ENCODE results near the gene IFIT2. TPM values are rescaled to one million over a fixed set of nuclear protein-coding genes. Genes with fewer than 3 reads are reported as not detected.
"Not testable (repeated sequence)": the region's sequence is repeated elsewhere in the genome, so short reads cannot be mapped to it uniquely, and the experiment has no call there.

IFIT2 gene, protein sequence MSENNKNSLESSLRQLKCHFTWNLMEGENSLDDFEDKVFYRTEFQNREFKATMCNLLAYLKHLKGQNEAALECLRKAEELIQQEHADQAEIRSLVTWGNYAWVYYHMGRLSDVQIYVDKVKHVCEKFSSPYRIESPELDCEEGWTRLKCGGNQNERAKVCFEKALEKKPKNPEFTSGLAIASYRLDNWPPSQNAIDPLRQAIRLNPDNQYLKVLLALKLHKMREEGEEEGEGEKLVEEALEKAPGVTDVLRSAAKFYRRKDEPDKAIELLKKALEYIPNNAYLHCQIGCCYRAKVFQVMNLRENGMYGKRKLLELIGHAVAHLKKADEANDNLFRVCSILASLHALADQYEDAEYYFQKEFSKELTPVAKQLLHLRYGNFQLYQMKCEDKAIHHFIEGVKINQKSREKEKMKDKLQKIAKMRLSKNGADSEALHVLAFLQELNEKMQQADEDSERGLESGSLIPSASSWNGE
- 19.9 TPM for total RNA-seq

DNA sequence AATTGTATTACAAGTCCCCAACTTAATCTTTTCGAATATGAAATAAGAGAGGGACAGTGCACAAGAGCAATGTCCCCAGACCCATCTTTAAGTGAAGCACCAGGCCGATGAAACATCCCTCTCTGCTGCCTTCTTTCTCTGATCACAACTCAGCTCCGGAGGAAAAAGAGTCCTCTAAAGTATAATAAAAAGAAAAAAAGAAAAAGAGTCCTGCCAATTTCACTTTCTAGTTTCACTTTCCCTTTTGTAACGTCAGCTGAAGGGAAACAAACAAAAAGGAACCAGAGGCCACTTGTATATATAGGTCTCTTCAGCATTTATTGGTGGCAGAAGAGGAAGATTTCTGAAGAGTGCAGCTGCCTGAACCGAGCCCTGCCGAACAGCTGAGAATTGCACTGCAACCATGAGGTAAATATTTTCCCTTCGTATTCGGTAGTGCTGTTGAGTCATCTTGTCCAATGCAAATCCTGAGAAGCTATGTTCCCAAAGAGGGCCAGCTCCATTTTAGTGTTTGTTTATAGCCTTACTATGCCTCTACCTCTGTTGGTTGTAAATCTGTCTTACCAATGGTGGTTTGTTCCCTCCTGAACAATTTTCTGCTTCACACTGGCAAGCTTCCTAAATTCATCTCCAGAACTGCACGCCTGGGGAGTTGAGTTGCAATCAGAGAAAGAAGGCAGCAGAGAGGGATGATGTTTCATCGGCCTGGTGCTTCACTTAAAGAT, at the start of gene IFIT2:
TSS of gene IFIT2 (plus strand) at position 326 of the 725 bp plus-strand sequence. CDS start at position 404, 78 bp downstream.
- peak; percentile 82 for ATAC-seq
- intact Hi-C loops (cut with DNase I): no loop called here
- no peak for DNase-seq (ENCODE audit: low spot score)

DNA sequence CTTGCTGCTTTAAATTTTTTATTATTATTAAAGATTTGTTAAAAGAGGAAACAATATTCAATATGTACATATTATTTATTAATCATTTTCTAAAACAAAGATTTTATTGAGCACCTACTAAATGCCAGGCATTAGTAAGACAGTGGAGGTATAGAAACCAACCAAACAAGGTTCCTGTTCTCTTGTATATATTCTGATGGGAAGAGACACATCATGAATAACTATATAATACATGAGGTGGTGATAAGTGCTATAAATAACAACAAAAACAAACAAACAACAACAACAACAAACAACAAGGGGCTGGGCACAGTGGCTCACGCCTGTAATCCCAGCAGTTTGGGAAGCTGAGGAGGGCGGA, 49.6 kb upstream of the IFIT2 start:
- DNase-seq (ENCODE audit: low spot score): no peak
- intact Hi-C loops (cut with DNase I): no loop called here
- ATAC-seq: no peak

DNA sequence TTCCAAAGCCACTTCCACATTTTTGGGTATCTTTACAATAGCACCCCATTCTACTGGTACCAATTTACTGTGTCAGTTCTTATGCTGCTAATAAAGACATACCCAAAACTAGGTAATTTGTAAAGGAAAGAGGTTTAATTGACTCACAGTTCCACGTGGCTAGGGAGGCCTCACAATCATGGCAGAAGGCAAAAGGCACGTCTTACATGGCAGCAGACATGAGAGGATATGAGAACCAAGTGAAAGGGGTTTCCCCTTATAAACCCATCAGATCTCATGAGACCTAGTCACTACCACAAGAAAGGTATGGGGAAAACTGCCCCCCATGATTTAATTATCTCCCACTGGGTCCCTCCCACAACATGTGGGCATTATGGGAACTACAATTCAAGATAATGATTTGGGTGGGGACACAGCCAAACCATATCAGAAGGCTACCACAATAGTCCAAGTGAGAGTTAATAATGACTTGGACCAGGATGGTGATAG, 46.7 kb upstream of the IFIT2 start:
- not testable (repeated sequence) for DNase-seq (ENCODE audit: low spot score)

DNA sequence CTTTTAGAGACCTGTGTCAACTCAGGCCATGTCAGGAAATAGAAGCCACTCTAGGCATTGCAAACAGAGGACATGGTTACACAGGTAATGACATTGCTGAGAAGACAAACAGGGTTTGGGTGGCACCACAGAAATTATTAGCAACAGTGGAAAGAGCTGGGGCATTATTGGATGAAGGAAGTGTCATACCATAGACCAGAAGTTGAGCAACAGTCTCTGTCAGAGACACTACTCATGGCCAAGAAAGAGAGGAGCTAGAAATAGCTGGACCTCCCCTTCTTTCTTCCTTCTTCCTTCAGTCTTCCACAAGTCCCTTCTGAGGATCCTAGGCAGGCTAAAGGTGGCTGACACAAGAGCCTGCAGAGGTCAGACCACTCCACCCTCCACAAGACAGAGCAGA, 46.1 kb upstream of the IFIT2 start:
- intact Hi-C loops (cut with DNase I): no loop called here
- ATAC-seq: no peak
- no peak for DNase-seq (ENCODE audit: low spot score)

More for the DNA sequence above, 46.7 kb upstream of the IFIT2 start:
- intact Hi-C loops (cut with DNase I); ATAC-seq: not testable (repeated sequence)

DNA sequence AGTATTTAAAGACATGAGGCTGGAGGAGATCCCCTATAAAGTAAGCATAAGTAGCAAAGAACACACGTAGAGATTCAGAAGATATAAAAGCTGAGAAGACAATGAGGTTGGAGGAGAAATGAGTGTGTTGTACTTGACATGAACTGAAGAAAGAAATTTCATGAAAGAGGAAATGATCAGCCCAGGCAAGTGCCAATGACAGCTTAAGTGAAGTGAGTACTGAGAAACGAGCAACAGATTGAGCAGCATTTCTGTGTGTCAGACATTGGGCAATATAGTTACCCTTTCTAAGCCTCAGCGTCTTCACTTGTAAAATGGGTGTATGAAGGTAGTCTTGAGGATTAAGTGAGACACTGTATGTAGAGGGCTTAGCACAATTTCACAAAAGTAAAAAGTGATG, 45.5 kb upstream of the IFIT2 start:
- intact Hi-C loops (cut with DNase I): no loop called here
- DNase-seq (ENCODE audit: low spot score) (no peak), ATAC-seq (no peak)

DNA sequence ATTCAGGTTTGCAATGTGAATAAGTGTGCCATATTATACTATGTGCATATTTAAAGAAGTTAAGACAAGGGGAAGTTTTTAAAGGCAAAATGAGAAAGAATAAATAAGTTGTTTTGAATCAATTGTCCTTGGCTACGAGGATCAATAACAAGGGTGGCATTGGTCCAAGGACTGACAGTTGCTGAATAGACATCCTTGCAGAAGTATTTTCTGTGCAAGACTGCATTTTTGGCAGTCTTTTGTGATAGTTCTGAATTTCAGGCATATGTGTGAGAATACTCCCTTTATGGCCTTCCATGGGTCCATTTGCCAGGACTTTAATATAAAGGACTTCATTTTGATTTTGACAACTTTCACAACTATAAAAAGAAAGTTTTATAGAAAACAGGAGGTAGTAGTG, 44.9 kb upstream of the IFIT2 start:
- intact Hi-C loops (cut with DNase I): no loop called here

DNA sequence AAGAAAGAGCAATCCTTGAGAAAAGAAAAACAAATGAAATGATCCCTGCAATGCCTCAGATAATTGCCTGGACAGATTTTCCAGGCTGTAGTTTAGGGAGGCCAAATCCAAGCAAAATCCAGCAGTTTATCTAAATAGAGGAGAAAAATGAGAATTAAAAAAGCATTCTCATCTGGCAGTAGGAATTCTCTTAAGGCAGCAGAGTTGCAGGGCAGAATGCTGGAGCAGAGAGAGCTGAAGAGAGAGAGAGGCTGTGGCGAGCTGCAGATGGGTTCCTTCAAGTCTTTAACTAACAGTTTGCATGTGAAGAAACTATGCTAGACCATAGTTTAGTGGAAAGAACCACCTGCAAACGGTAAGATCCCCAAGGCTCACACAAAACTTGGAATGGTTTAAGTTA, 44.3 kb upstream of the IFIT2 start:
- ATAC-seq (no peak), DNase-seq (ENCODE audit: low spot score) (no peak)
- intact Hi-C loops (cut with DNase I): no loop called here

More for the DNA sequence above, 44.9 kb upstream of the IFIT2 start:
- ATAC-seq (no peak), DNase-seq (ENCODE audit: low spot score) (no peak)

DNA sequence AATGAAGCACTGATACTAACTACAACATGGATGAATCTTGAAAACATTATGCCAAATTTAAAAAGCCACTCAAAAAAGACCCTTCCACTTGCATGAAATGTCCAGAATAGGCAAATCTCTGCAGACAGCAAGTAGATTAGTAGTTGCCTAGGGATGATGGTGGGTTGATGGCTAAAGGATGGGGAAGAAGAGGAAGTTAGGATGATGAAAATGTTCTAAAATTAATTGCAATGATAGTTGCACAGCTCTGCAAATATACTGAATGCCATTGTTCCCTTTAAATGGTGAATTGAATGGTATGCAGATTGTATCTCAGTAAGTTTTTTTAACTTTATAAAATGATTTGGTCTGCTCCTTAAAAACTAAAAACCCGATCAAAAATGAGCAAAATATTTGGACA, 43.0 kb upstream of the IFIT2 start:
- DNase-seq (ENCODE audit: low spot score): no peak

DNA sequence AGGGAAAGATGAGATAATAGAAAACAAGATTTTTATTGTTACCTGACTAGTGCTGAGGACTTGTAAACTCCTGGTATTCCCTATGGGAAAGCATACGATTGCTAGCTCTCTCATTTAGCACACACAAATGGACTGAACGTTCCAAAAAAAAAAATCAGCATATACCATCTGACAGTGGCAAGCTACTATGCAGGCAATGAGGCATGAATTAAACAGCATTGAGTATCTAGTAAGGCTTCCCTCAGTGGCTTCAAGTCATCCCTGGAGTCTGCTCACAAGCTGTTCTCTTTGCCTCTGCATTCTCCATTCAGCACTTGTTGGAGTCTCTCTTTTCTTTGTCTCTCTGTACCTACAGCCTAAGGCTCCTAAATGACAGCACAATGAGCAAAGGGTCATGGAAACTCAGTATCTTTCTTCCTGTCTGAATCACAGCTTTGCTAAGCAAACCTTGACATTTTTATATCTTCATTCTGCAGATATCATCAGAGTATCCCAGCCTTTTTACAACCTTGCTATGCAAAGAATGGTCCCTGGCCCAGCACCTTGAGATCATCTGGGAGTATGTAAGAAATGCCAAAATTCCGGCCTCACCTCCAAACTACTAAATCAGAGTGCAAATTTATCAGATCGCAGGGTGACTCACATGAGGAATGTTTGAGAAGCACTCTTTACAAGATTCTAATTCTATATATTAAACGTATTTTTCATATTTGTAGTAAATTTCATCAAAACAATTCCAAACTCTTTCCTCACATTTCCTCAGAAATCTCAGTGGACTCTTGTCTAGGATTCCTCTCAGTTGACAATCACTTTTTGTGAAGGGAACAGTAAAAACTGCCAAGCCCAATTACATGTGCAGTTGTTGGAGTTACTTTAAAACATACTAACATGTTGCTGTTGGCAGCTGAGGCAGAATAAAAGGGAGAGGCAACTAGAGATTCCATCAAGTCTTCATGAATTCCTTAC, 39.5 kb upstream of the IFIT2 start:
- DNase-seq (ENCODE audit: low spot score) (no peak), ATAC-seq (peak; percentile 30)
- intact Hi-C loops (cut with DNase I): no loop called here

More for the DNA sequence above, 43.0 kb upstream of the IFIT2 start:
- intact Hi-C loops (cut with DNase I): no loop called here
- ATAC-seq: no peak

DNA sequence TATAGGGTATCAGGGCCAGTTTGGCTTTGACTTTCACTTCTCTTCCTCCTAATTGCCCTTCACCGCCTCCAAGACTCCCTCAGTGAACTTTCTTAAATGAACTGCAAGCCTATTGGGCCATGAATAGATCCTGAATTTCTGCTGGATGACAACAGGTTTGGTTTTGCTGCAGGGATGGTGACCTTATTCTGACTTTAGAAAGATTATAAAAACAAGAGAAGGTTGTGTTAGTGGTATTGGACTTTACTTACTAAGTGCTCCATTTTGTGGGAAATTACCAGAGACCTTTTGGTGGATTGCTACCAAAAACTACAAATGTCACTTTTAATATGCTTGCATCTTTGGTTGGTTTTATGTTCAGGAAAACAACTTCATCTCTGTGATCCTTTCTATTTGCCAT, 38.8 kb upstream of the IFIT2 start:
- intact Hi-C loops (cut with DNase I): no loop called here
- no peak for DNase-seq (ENCODE audit: low spot score)
- ATAC-seq: no peak

DNA sequence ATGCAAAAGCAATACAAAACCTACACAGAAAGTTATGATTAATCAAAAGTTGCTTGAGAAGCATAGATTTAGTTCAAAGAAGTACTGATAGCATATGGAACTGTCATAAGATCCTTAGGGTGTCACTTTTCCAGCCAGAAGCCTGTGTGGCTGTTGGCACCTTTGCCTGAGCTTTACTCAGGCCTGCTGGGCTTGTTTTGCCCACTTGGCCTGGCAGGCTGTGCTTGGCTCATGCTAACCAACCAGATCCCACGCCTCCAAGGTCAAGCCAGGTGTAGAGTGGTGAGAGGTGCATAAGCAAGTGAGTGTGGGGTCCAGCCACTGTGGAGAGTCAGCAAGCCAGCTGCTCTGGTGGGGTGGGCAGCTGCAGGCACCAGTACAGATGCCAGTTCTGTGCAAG, 38.3 kb upstream of the IFIT2 start:
- intact Hi-C loops (cut with DNase I): no loop called here

DNA sequence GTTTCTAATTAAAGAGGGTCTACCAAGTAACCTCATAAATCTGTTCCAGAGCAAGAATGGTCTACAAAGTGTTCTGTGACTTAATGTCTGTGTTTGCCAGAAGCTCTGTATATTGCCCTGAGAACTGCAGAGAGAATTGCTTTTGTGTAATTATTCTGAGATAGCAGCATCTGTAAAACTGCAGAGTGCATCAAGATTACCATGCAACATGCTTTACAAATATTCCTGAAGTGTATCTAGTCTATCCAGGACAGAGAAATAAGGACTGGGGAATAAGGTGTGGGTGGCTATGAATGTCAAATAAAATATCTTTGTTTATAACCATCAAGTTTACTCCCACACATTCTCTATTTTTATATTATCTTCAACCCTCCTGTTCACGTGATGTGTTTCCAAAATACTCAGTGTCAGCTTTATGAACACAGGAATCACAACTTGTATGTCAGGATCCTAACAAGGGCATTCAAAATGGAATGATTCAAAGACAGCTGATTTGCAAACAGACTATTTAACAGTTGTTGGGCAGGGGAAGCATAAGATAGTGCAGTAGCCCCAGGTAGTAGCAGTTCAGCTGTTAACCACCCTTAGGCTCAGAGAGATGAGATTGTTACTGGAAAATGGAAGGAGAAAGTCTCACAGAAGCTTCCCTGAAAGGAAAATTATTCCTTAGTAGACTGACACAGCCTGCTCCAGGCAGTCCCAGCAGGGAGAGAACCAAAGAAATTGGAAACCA, 35.0 kb upstream of the IFIT2 start:
- DNase-seq (ENCODE audit: low spot score) (no peak), ATAC-seq (no peak)
- intact Hi-C loops (cut with DNase I): loop anchor here (5.0 kb wide), 1 partner anchor 565 kb away; no protein-coding TSS in a partner anchor

More for the DNA sequence above, 38.3 kb upstream of the IFIT2 start:
- DNase-seq (ENCODE audit: low spot score) (no peak), ATAC-seq (no peak)

DNA sequence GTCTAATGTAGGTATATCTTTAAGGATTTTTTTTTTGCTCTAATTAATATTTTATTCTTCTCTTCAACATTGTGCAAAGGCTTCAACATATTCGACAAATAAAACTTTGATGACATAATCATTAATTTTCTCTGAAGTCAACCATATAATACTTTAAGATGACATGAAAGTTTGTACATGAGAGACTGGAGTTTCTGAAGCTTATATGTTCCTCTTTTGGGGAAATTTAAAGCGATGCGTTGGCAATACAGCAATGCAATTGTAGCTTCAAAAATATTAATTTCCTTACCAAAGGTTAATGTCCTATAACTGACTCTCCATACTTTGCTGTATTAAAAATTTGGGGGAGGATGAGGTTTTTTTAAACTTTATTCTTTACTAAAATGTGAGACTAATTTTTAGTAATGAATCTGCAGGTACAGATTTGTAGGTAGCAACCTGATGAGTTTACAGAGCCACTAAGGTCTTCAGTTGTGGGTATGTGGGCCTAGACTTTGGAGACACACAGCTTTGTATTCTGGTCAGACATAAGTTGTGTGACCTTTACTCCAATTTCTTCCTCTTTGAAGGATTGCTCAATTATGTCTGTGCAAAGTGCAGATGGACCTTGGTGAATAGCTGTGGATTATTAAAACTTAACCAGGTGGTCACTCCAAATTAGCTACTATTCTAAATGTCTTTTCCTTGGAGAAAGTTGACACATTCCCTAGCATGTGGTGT, 32.3 kb upstream of the IFIT2 start:
- peak; percentile 36 for ATAC-seq
- DNase-seq (ENCODE audit: low spot score): no peak
- intact Hi-C loops (cut with DNase I): loop anchor here (5.0 kb wide), 1 partner anchor 563 kb away; no protein-coding TSS in a partner anchor

DNA sequence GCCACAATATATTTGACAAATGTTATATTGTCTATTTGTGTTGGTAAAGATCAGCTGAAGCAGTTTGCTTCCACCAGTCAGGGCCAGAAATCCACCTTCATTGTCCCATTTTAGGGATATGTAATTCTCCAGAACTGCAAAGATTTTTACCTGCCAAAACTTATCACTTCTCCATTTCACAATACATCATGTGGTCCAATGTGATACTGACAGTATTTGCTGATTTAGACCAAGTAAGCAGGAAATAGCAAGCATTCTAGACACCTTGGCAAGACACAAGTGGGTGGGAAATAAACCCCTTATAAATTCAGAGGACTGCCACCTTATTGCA, 31.7 kb upstream of the IFIT2 start:
- intact Hi-C loops (cut with DNase I): no loop called here
- DNase-seq (ENCODE audit: low spot score) (no peak), ATAC-seq (no peak)

DNA sequence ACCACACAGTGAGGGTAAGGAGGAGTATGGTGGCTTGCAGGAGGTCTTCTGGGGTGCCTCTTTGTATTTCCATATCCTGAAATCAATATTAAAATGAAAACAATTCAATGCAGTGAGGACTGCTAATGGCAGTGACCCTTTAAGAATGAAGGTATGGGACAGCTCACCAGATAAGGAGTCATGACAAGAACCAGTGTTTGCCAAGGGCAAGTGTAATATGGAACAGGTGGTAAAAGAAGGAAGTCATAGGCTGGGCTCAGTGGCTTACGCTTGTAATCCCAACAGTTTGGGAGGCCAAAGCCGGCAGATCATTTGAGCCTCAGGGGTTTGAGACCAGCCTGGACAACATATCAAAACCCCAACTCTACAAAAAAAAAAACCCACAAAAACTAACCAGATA, 30.3 kb upstream of the IFIT2 start:
- DNase-seq (ENCODE audit: low spot score) (no peak), ATAC-seq (no peak)
- intact Hi-C loops (cut with DNase I): no loop called here

DNA sequence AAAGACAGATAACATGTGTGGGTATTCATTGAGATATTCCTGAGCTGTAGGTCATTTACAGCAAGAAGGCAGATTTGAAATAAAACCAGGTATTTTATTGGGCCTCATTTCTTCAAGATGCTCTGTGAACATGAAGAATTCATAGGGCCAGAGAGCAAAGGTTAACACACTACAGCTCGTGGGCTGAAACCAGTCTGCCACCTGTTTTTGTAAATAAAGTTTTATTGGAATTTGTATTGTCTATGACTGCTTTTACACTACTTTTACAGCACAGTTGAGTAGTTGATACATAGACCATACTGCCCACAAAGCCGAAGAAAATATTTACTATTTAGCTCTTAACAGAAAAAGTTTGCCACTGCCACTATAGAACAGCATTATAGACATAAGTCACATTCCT, 28.2 kb upstream of the IFIT2 start:
- no peak for DNase-seq (ENCODE audit: low spot score)
- ATAC-seq: no peak
- intact Hi-C loops (cut with DNase I): no loop called here

DNA sequence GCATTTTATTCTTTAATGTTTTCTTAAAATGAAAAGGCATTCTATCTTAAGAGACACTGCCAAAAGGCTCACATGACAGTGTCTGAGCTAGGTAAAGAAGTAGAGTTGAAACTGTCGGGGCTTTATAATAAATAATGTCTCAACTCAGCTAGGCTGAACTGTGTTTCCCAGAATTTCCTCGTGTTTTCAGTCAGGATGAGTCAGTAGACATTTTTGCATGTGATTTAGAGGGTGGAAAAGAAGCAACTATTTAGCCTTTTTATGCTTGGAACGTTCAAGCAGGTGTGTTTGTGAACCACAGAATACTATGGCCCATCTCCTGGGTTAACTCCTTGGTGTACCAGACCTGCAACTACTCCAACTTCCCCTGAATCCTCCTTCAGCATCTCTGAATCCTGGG, 26.9 kb upstream of the IFIT2 start:
- intact Hi-C loops (cut with DNase I): no loop called here
- DNase-seq (ENCODE audit: low spot score): no peak
- ATAC-seq: no peak

DNA sequence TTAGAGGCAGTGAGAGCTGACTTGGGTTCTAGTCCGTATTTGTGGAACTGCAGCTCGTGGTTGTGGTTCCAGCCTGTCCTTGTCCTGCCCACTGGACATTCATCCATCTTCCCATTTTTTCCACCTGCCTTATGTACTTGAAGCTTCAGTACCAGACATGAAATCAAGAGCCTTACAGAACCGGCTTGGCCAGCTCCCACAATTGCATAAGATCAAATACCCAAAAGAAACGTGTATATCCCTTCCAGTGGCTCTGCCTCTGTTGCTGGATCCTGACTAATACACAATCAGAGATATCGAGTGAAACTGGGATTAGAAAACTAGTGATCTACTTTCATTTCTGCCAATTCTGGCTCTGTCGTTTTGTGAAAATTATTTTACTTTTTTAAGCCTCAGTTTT, 26.5 kb upstream of the IFIT2 start:
- intact Hi-C loops (cut with DNase I): no loop called here
- no peak for DNase-seq (ENCODE audit: low spot score)
- no peak for ATAC-seq
